Trophoblast cell (in vitro differentiated cells and primary cell): ENCODE results near the gene KRTAP3-2.

Source experiments
- DNase-seq, 2 donors: peaks; one replicate each; pipeline ENCODE4 v3.0.0-alpha.2; 2016
- H2AFZ ChIP-seq: 2 replicates; pipeline ENCODE4 v1.6.1; 2013; ENCODE audit warnings: low read length, moderate library complexity, mild to moderate bottlenecking; ENCODE audit not compliant: insufficient read depth, poor library complexity
- H2AK5ac ChIP-seq: 2 replicates; pipeline ENCODE4 v1.6.1; 2013; ENCODE audit warnings: mild to moderate bottlenecking, low read length
- H2BK120ac ChIP-seq: 2 replicates; pipeline ENCODE4 v1.6.1; 2013; ENCODE audit warnings: low read length, mild to moderate bottlenecking, moderate library complexity; ENCODE audit not compliant: insufficient read depth, poor library complexity
- H2BK12ac ChIP-seq: 2 replicates; pipeline ENCODE4 v1.6.1; 2013; ENCODE audit warnings: mild to moderate bottlenecking, low read length, moderate library complexity
- H2BK5ac ChIP-seq: 2 replicates; pipeline ENCODE4 v1.6.1; 2013; ENCODE audit warnings: low read length, low read depth, moderate library complexity, mild to moderate bottlenecking; ENCODE audit not compliant: poor library complexity
- H3K14ac ChIP-seq: 2 replicates; pipeline ENCODE4 v1.6.1; 2013; ENCODE audit warnings: mild to moderate bottlenecking, low read length
- H3K18ac ChIP-seq: 2 replicates; pipeline ENCODE4 v1.6.1; 2013; ENCODE audit warnings: mild to moderate bottlenecking, low read length
- H3K23ac ChIP-seq: 2 replicates; pipeline ENCODE4 v1.6.1; 2013; ENCODE audit warnings: low read length
- H3K27ac ChIP-seq: 2 replicates; pipeline ENCODE4 v1.5.1; 2013; ENCODE audit warnings: low read depth, mild to moderate bottlenecking, inconsistent platforms, low read length, moderate library complexity
- H3K27me3 ChIP-seq: 2 replicates; pipeline ENCODE4 v1.6.1; 2013; ENCODE audit warnings: inconsistent platforms, mild to moderate bottlenecking, low read length, moderate library complexity; ENCODE audit not compliant: insufficient read depth
- H3K36me3 ChIP-seq, 2 experiments: 1 replicate in 1 of 2; 2 replicates in 1 of 2; pipeline ENCODE4 v1.6.1; 2013; ENCODE audit warnings: low read length in 2 of 2, mild to moderate bottlenecking in 2 of 2, moderate library complexity in 1 of 2; ENCODE audit not compliant: insufficient read depth in 2 of 2, control insufficient read depth in 1 of 2
- H3K4ac ChIP-seq: 2 replicates; pipeline ENCODE4 v1.6.1; 2013; ENCODE audit warnings: low read depth, mild to moderate bottlenecking, low read length, moderate library complexity
- H3K4me1 ChIP-seq, 2 experiments: 1 replicate in 1 of 2; 2 replicates in 1 of 2; pipeline ENCODE4 v1.6.1; 2013; ENCODE audit warnings: low read length in 2 of 2, mild to moderate bottlenecking in 2 of 2, moderate library complexity in 1 of 2; ENCODE audit not compliant: insufficient read depth in 2 of 2, control insufficient read depth in 1 of 2
- H3K4me2 ChIP-seq: 2 replicates; pipeline ENCODE4 v1.6.1; 2013; ENCODE audit warnings: inconsistent platforms, mild to moderate bottlenecking, low read length, moderate library complexity
- H3K4me3 ChIP-seq: 2 replicates; pipeline ENCODE4 v1.5.1; 2013; ENCODE audit warnings: mild to moderate bottlenecking, low read depth, low read length, inconsistent platforms
- H3K79me1 ChIP-seq: one replicate; pipeline ENCODE4 v1.6.1; 2013; ENCODE audit warnings: low read length
- H3K79me2 ChIP-seq: 2 replicates; pipeline ENCODE4 v1.6.1; 2013; ENCODE audit warnings: low read length, mild to moderate bottlenecking; ENCODE audit not compliant: control insufficient read depth, insufficient read depth, poor library complexity
- H3K9ac ChIP-seq: 2 replicates; pipeline ENCODE4 v1.6.1; 2013; ENCODE audit warnings: mild to moderate bottlenecking, low read length
- H3K9me3 ChIP-seq: 2 replicates; pipeline ENCODE4 v1.6.1; 2013; ENCODE audit warnings: low read depth, mild to moderate bottlenecking, control low read depth, inconsistent platforms, low read length; ENCODE audit not compliant: insufficient read depth
- H4K12ac ChIP-seq: 2 replicates; pipeline ENCODE4 v1.6.1; 2013; ENCODE audit warnings: low read depth, mild to moderate bottlenecking, low read length, moderate library complexity
- H4K8ac ChIP-seq: 2 replicates; pipeline ENCODE4 v1.6.1; 2013; ENCODE audit warnings: low read depth, mild to moderate bottlenecking, low read length, moderate library complexity
- H4K91ac ChIP-seq: one replicate; pipeline ENCODE4 v1.6.1; 2013; ENCODE audit warnings: low read depth, mild to moderate bottlenecking, low read length, moderate library complexity
- WGBS: extraction: QIAGEN DNeasy Blood & Tissue Kit; methylation state at CpG from one replicate; pipeline ENCODE4 v1.1.7; 2013; ENCODE audit warnings: missing lambda C conversion rate; ENCODE audit not compliant: insufficient read length, insufficient coverage; ENCODE audit errors: extremely low coverage; 5-methylcytosine and 5-hydroxymethylcytosine counted together

KRTAP3-2 gene

DNA sequence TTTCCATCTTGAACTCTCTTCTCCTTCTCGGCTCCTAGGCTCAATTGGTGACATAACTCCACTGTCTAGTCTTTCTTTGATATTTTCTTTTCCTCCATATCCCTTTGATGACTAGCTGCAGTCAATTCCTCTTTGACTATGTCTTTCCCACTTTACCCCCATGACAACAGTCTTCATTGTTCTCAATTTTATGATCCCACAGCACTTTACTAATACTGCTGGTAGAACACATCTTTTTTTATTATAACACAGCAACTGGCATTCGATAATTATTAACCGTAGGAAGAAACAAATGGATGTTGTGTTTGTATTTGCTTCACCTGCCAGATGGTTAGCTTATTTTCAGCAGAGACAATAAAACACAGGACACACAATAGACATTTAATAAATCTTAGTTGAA is 7.0 kb downstream of the KRTAP3-2 start:
- Histone ChIP-seq H2AK5ac (no peak overlapping the region), H3K27ac (no peak overlapping the region), H2BK12ac (no peak overlapping the region), H4K8ac (no peak overlapping the region), H3K27me3 (no peaks in the 10 kb centered on the region), H2BK120ac (no peak overlapping the region), H4K12ac (no peak overlapping the region), H2BK5ac (no peak overlapping the region), H3K4me3 (no peak overlapping the region), H3K9ac (no peak overlapping the region), H2AFZ (no peak overlapping the region), H3K79me2 (no peaks in the 10 kb centered on the region), H3K4ac (no peak overlapping the region), H3K4me2 (no peak overlapping the region), H3K14ac (no peak overlapping the region), H3K9me3 (no peaks in the 10 kb centered on the region), H3K36me3 (no peaks in the 10 kb centered on the region), H3K79me1 (no peaks in the 10 kb centered on the region), H4K91ac (no peak overlapping the region), H3K23ac (no peak overlapping the region), H3K4me1 (no peaks in the 10 kb centered on the region), H3K18ac (no peak overlapping the region)
- no peak for DNase-seq
- WGBS = no CpG with 5 or more reads among the region's 3 CpGs

GRCh38 chr17:40986920-40987319 is 12.8 kb downstream of the KRTAP3-2 start:
- no peak overlapping the region for H4K12ac ChIP-seq
- H4K8ac ChIP-seq = no peak overlapping the region
- DNase-seq = no peak
- no peak overlapping the region for H3K23ac ChIP-seq
- no peak overlapping the region for H3K18ac ChIP-seq
- H3K4me1 ChIP-seq = peaks cover 0 to 3% of the 10 kb centered on the region in 2 experiments
- no peak overlapping the region for H4K91ac ChIP-seq
- no peak overlapping the region for H2BK120ac ChIP-seq
- no peak overlapping the region for H3K4me2 ChIP-seq
- H2AK5ac ChIP-seq = no peak overlapping the region
- H3K9ac ChIP-seq = no peak overlapping the region
- H3K4me3 ChIP-seq = no peak overlapping the region
- no peaks in the 10 kb centered on the region for H3K9me3 ChIP-seq
- H2AFZ ChIP-seq = no peak overlapping the region
- no peak overlapping the region for H2BK12ac ChIP-seq
- H3K27ac ChIP-seq = no peak overlapping the region
- no peaks in the 10 kb centered on the region for H3K27me3 ChIP-seq
- no peaks in the 10 kb centered on the region for H3K79me2 ChIP-seq
- no peak overlapping the region for H3K14ac ChIP-seq
- WGBS = no CpG with 5 or more reads among the region's 8 CpGs
- H3K79me1 ChIP-seq = no peaks in the 10 kb centered on the region
- H3K36me3 ChIP-seq = no peaks in the 10 kb centered on the region
- H3K4ac ChIP-seq = no peak overlapping the region
- no peak overlapping the region for H2BK5ac ChIP-seq

- Histone ChIP-seq H3K14ac (no peak within 1 kb of the TSS), H2BK120ac (no peak within 1 kb of the TSS), H3K36me3 (no peaks in the 10 kb centered on the region), H3K79me1 (no peaks in the 10 kb centered on the region), H2BK12ac (no peak within 1 kb of the TSS), H3K9ac (no peak within 1 kb of the TSS), H2AK5ac (no peak within 1 kb of the TSS), H3K23ac (no peak within 1 kb of the TSS), H3K4me3 (no peak within 1 kb of the TSS), H4K12ac (no peak within 1 kb of the TSS), H2BK5ac (no peak within 1 kb of the TSS), H3K4ac (no peak within 1 kb of the TSS), H2AFZ (no peak within 1 kb of the TSS), H4K8ac (no peak within 1 kb of the TSS), H4K91ac (no peak within 1 kb of the TSS), H3K79me2 (no peaks in the 10 kb centered on the region), H3K9me3 (no peaks in the 10 kb centered on the region), H3K18ac (no peak within 1 kb of the TSS), H3K4me1 (peaks cover 6 to 9% of the 10 kb centered on the region in 2 experiments), H3K27ac (no peak within 1 kb of the TSS), H3K4me2 (no peak within 1 kb of the TSS), H3K27me3 (no peaks in the 10 kb centered on the region)
- no peak for DNase-seq
- no CpG with 5 or more reads among the region's 3 CpGs for WGBS
Measured at GRCh38 chr17:40984226-40984625, 15.5 kb downstream of the KRTAP3-2 start, which contains the start of gene KRT40. Gene KRT40, minus strand, starts transcription at chr17:40984326. Its CDS starts 53 bp downstream, at chr17:40984273.

DNA sequence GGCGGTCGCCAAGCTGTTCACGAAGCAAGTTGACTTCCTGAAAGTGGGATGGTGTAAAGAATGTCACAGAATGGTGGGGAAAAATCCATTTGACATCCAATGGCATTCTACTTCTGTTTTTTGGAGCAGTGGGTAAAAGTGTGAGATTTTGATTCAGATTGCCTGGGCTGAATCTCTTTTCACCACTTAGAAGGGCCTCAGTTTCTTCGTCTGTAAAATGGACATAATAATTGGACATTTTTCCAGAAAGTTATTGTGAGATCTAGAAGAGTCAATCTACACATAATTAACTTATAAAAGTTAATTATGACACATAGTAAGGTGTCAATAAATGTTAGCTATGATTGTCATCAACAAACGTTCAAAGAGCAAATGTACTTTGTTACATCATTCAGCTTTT is 18.6 kb downstream of the KRTAP3-2 start:
- H2AK5ac ChIP-seq = no peak overlapping the region
- no peak overlapping the region for H4K12ac ChIP-seq
- no peak overlapping the region for H3K4me3 ChIP-seq
- no peak for DNase-seq
- H3K4me1 ChIP-seq = peaks cover 7 to 16% of the 10 kb centered on the region in 2 experiments
- no peak overlapping the region for H2AFZ ChIP-seq
- H2BK120ac ChIP-seq = no peak overlapping the region
- no peak overlapping the region for H3K18ac ChIP-seq
- H2BK5ac ChIP-seq = no peak overlapping the region
- no peak overlapping the region for H3K4ac ChIP-seq
- no peak overlapping the region for H4K91ac ChIP-seq
- H2BK12ac ChIP-seq = no peak overlapping the region
- no peak overlapping the region for H3K9ac ChIP-seq
- WGBS = no CpG with 5 or more reads among the region's 5 CpGs
- peak overlapping the region; percentile 20 for H3K27ac ChIP-seq
- H4K8ac ChIP-seq = no peak overlapping the region
- H3K14ac ChIP-seq = no peak overlapping the region
- no peak overlapping the region for H3K23ac ChIP-seq
- H3K4me2 ChIP-seq = no peak overlapping the region
- no peaks in the 10 kb centered on the region for H3K36me3 ChIP-seq
- H3K9me3 ChIP-seq = no peaks in the 10 kb centered on the region
- H3K79me2 ChIP-seq = no peaks in the 10 kb centered on the region
- H3K79me1 ChIP-seq = peaks cover 3% of the 10 kb centered on the region
- H3K27me3 ChIP-seq = no peaks in the 10 kb centered on the region
